ENCODE data around the gene ACAP2. TPM values are rescaled to one million over a fixed set of nuclear protein-coding genes. Genes with fewer than 3 reads are reported as not detected.
A peak's percentile ranks its signal among the peaks of the same experiment; 100 is the strongest.
"Not testable (repeated sequence)": the region's sequence is repeated elsewhere in the genome, so short reads cannot be mapped to it uniquely, and the experiment has no call there.

ACAP2 gene
- total RNA-seq, 1 donor from 2014 or later: 43.4 TPM

DNA sequence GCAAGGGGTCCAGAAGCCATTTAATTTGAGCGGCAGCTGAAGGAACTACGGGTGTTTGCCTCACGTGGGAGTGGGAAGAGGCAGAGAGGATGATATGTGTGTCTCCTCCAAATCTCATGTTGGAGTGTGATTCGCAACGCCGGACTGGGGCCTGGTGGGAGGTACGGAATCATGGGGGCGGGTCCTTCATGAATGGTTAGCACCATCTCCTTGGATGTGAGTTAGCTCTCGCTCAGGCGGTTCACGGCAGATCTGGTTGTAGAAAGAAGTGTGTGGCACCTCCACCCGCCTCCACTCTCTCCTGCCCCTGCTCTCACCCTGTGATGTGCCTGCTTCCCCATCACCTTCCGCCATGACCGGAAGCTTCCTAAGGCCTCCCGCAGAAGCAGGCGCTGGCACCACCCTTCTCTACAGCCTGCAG lies 197.3 kb downstream of the ACAP2 start:
- ATAC-seq: no peak

DNA sequence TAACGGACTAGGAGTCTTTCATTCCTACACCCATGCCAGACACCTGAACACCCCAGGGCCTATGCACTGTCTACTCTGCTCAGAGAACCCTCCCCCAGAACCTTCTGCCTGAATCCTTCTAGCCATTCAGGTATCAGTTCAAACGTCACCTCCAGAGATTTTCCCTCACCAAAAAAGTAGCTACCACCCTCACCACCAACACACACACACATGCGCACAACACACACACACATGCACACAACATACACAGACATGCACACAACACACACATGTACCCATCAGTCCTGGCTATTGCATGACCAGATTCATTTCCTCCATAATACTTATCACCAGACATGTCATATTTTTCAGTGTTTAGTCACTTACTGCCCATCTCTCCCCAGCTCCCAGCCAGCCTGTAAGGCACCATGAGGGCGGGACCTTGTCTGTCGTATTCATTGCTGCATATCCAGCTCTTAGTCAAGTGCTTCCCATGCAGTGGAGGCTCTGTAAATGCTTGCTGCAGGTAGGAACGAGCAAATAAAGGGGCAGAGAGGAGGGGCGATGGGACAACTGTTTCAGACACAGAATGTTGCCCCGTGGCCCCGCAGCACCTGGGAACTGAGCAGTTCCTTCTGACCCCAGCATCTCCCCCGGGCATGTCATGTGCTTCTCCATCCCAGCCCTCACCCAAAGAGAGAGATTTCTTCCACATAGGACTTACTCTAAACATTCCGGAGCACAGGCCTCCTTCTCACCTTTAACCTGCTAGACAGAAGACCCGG lies 201.0 kb downstream of the ACAP2 start:
- ATAC-seq: no peak

DNA sequence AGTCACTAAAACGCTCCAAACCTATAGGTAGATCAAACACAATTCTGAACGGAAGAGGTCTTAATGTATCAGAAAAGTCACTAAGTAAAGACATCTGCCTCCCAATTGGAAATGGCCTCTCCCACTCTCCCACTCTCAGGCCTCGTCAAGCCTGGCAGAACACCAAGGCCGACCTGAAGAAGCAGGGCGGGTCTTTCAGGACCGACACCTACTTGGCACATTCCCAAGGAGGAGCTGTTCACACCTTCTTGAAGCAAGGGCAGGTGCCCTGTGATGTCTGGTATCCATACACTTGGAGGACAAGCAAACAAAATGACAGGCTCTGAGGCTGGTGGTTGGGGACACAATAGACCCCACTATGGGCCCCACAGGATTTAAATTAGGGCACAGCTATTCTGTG lies 201.9 kb downstream of the ACAP2 start:
- ATAC-seq: peak; percentile 25

DNA sequence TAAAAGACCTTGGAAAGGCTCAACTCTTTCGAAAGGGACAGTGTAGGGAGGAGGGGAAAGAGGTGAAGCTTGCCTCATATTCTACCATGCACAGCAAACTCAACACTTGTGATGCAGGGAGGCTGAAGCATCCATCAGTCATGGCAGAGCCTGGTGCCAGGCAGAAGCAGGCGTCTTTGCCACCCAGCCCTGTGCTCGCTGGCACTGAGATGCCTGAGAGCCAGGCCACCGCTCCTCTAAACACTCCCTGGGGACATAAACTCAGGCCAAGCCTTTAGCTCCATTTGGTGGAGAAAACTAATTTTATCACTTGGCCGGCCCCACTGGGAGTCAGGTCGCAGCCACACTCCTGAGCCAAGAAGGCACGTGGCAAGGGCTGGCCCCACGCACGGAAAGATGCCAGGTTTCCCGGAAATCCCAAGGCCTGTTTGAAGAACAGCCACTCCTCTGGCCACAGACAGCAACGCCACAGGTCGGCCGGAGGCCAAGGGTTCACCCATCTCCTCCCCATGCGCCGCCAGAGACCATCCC lies 202.6 kb downstream of the ACAP2 start:
- no peak for ATAC-seq

DNA sequence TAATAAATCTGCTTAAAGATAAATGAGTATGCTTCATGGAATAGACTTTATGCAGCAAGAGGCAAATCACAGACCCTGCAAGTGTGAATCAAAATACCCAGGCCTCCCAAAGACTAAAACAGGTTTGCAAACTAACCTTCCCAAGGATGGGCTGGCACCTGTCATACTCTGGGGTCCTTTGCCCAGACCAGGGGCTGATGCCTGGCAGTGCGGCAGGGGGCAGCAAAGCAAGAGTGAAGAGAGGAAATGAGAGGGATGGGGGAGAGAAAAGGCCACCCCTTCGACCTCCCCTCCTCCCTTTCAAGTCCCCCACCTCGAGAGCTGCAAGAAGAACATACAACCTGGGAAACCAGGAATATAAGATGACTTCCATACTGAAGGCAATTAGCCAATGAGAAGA lies 203.7 kb downstream of the ACAP2 start:
- no peak for ATAC-seq

DNA sequence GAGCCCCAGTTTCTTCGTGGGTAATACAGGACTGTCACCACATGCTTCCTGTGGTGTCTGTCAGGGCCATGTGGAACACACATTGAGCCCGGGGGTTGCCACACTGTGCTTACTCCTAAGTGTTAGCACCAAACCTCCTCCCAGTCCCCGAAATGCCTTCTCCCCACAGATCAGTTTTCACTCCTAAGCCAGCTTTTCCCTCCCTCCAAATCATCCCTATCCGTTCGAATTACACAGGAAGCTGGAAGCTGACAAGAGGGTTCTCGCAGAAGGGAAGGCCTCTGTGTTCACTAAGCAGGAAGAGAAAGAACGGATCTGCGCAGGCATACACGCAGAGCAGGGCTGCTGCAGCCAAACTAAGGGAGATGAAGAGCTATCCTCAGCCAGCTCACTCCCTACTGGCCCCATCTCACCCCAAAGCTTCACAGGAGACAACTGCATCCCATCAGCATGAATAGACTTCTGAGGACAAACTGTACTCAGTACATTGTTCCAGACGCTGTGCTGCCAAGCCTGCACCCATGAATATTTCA lies 204.2 kb downstream of the ACAP2 start:
- no peak for ATAC-seq

GRCh38 chr3:195238081-195238571 lies 204.7 kb downstream of the ACAP2 start:
- peak; percentile 27 for ATAC-seq

- no peak for ATAC-seq
Observed at GRCh38 chr3:195236801-195237570, 205.8 kb downstream of the ACAP2 start.

- ATAC-seq: no peak
Observed at GRCh38 chr3:195236076-195236798, 206.6 kb downstream of the ACAP2 start.

DNA sequence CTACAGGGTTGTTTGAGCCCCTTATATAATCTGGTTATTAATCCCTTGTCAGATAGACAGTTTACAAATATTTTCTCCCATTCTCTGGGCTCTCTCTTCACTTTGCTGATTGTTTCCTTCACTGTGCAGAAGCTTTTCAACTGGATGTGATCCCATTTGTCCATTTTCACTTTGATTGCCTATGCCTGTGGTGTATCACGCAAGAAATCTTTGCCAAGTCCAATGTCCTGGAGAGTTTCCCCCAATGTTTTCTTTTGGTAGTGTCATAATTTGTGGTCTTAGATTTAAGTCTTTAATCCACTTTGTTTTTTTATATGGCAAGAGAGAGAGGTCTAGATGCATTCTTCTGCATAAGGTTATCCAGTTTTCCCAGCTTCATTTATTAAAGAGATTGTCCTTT lies 212.6 kb downstream of the ACAP2 start:
- no peak for ATAC-seq

GRCh38 chr3:195228886-195229285 lies 213.9 kb downstream of the ACAP2 start:
- ATAC-seq: not testable (repeated sequence)

GRCh38 chr3:195227871-195228270 lies 214.9 kb downstream of the ACAP2 start:
- peak; percentile 57 for ATAC-seq

DNA sequence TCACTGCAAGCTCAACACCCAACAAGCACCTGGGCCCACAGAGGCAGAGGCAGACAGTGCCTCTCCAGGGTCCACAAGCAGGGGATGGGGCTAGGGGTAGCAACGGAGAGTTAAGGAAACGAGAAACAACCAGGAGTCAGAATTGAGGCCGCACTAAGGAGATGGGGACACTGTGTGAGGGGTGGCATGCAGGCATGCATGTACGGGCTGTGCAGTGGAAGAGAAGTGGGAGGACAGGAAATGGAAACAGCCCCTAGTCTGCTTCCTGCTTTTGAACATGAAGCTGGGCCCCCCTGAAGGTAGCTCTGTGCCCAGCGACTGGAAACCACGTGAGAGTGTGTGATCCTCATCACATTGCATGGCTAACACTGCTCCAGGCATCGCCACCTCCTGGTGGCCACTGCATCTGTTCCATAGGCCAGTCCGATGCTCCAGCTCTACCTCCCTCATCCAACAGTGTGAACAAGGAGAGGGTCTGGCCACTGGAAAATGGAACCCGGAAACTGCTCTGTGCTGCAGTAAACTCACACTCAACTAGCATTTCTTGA lies 215.8 kb downstream of the ACAP2 start:
- peak; percentile 59 for ATAC-seq

DNA sequence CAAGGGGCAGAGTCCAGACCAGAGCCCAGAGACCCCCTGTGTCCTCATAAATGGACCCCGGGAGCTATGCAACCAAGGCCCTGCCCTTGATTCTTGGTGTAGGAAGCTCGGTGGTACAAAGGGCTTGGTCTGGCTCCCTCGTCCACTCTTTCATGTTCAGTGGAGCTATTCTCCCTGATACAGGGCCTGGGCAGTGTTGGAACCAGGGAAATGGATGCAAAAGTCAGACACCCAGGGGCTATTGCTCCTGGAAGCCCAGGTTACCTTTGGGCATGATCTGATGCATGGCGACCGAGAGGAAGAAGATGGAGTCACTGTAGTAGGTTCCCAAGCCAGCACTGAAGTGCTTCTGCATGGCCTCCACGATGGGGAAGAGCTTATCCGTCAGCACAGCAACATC lies 216.4 kb downstream of the ACAP2 start:
- ATAC-seq: no peak

- no peak for ATAC-seq
Observed at GRCh38 chr3:195224980-195225580, 217.7 kb downstream of the ACAP2 start.

Other genes starting within 250 kb of the ACAP2 start
- gene XXYLT1, start 171.9 kb downstream of the ACAP2 start, total RNA-seq: 12.7 TPM
- gene PPP1R2, start 100.3 kb upstream of the ACAP2 start, total RNA-seq: 35.7 TPM
- 3.5 TPM for gene APOD, start 140.9 kb upstream of the ACAP2 start, total RNA-seq

Data from esophagus mucosa (tissue), 1 donor.